ENCODE data around the gene PACS2. TPM values are rescaled to one million over a fixed set of nuclear protein-coding genes. Genes with fewer than 3 reads are reported as not detected.
"Not testable (repeated sequence)": the region's sequence is repeated elsewhere in the genome, so short reads cannot be mapped to it uniquely, and the experiment has no call there.

Gene PACS2
- total RNA-seq, 3 donors from 2014 or later (not counting 1 experiment from before 2014, with no cell fraction given) = 58.4 to 76.5 (median 69.2) TPM

- Histone ChIP-seq H3K27me3 (ENCODE audit: control insufficient read depth, insufficient read depth, low read length) (no peaks in the 10 kb centered on the region), H3K4me1 (ENCODE audit: control insufficient read depth, insufficient read depth, low read length) (peaks cover 55% of the 10 kb centered on the region), H3K9me3 (ENCODE audit: control insufficient read depth, insufficient read depth, low read length) (no peaks in the 10 kb centered on the region), H3K36me3 (ENCODE audit: control insufficient read depth, insufficient read depth, low read length) (no peaks in the 10 kb centered on the region), H3K27ac (ENCODE audit: low read length) (peak overlapping the region; percentile 75), H3K4me3 (ENCODE audit: low read length) (peak overlapping the region; percentile 1)
- 23% methylated on average over 26 of the region's 26 CpGs for WGBS (ENCODE audit: insufficient coverage)
- DNase-seq (peak in 1 of 2 donors; percentile 41), ATAC-seq (no peak)
- Mint-ChIP-seq H3K4me1 (peaks cover 34 to 44% of the 10 kb centered on the region in 2 donors), H3K27me3 (ENCODE audit: low read depth in 2 of 2) (no peaks in the 10 kb centered on the region), H3K9me3 (no peaks in the 10 kb centered on the region), H3K4me3 (peak overlapping the region; percentile 40), H3K36me3 (no peaks in the 10 kb centered on the region), H3K27ac (peak overlapping the region; percentile 92 to 96)
- no peak for TF ChIP-seq CTCF (IDR thresholded peaks at IDR 0.05)
- intact Hi-C loops (cut with micrococcal nuclease) = loop anchor here (10.0 kb wide), 1 partner anchor 88 kb away; no protein-coding TSS in a partner anchor
Measured at GRCh38 chr14:105292826-105293711, 21.5 kb upstream of the PACS2 start.

GRCh38 chr14:105294142-105294597 is 20.4 kb upstream of the PACS2 start:
- Histone ChIP-seq H3K4me1 (ENCODE audit: control insufficient read depth, insufficient read depth, low read length) (peaks cover 58% of the 10 kb centered on the region), H3K27ac (ENCODE audit: low read length) (peak overlapping the region; percentile 75), H3K4me3 (ENCODE audit: low read length) (no peak overlapping the region), H3K36me3 (ENCODE audit: control insufficient read depth, insufficient read depth, low read length) (no peaks in the 10 kb centered on the region), H3K9me3 (ENCODE audit: control insufficient read depth, insufficient read depth, low read length) (no peaks in the 10 kb centered on the region), H3K27me3 (ENCODE audit: control insufficient read depth, insufficient read depth, low read length) (no peaks in the 10 kb centered on the region)
- TF ChIP-seq CTCF (IDR thresholded peaks at IDR 0.05) = no peak
- H3K4me1 Mint-ChIP-seq = peaks cover 32 to 49% of the 10 kb centered on the region in 2 donors
- no peaks in the 10 kb centered on the region for H3K9me3 Mint-ChIP-seq
- H3K27me3 Mint-ChIP-seq (ENCODE audit: low read depth in 2 of 2) = no peaks in the 10 kb centered on the region
- H3K4me3 Mint-ChIP-seq = peak overlapping the region; percentile 66
- DNase-seq (peak; percentile 73 to 82), ATAC-seq (peak; percentile 67 to 83 (median 72))
- intact Hi-C loops (cut with micrococcal nuclease) = loop anchor here (10.0 kb wide), 1 partner anchor 89 kb away; no protein-coding TSS in a partner anchor
- no peaks in the 10 kb centered on the region for H3K36me3 Mint-ChIP-seq
- 25% methylated on average over 15 of the region's 15 CpGs for WGBS (ENCODE audit: insufficient coverage)
- peak overlapping the region; percentile 92 to 96 for H3K27ac Mint-ChIP-seq

GRCh38 chr14:105297311-105297710 is 17.2 kb upstream of the PACS2 start:
- H3K36me3 ChIP-seq (ENCODE audit: control insufficient read depth, insufficient read depth, low read length); H3K36me3 Mint-ChIP-seq; H3K9me3 Mint-ChIP-seq; H3K27ac ChIP-seq (ENCODE audit: low read length); H3K27me3 Mint-ChIP-seq (ENCODE audit: low read depth in 2 of 2); H3K27ac Mint-ChIP-seq; ATAC-seq; H3K9me3 ChIP-seq (ENCODE audit: control insufficient read depth, insufficient read depth, low read length); DNase-seq; H3K4me3 ChIP-seq (ENCODE audit: low read length); H3K27me3 ChIP-seq (ENCODE audit: control insufficient read depth, insufficient read depth, low read length): not testable (repeated sequence)
- H3K4me1 ChIP-seq (ENCODE audit: control insufficient read depth, insufficient read depth, low read length) = peaks cover 47% of the 10 kb centered on the region
- Mint-ChIP-seq H3K4me3 (peak overlapping the region; percentile 9), H3K4me1 (peaks cover 30 to 47% of the 10 kb centered on the region in 2 donors)
- intact Hi-C loops (cut with micrococcal nuclease) = loop anchor here (10.0 kb wide), 1 partner anchor 93 kb away; no protein-coding TSS in a partner anchor
- WGBS (ENCODE audit: insufficient coverage) = 95% methylated on average over 10 of the region's 11 CpGs
